Glomerular endothelial cell (primary cell): Measurements from ENCODE around the gene NDUFA11. TPM values are rescaled to one million over a fixed set of nuclear protein-coding genes. Genes with fewer than 3 reads are reported as not detected.

ENCODE experiments used
- DNase-seq: peaks from one replicate; pipeline ENCODE4 v3.0.0-alpha.2; 2011; ENCODE audit warnings: low read depth, low spot score; ENCODE audit errors: extremely low read depth
- total RNA-seq: library from RNA; depleted of rRNA; stranded (reverse); fragments of >200 nt; gene quantifications from 2 replicates; pipeline ENCODE4 v1.2.3, GENCODE V29; 2015

Gene NDUFA11
- total RNA-seq: 251 and 297 TPM in 2 replicates

DNA sequence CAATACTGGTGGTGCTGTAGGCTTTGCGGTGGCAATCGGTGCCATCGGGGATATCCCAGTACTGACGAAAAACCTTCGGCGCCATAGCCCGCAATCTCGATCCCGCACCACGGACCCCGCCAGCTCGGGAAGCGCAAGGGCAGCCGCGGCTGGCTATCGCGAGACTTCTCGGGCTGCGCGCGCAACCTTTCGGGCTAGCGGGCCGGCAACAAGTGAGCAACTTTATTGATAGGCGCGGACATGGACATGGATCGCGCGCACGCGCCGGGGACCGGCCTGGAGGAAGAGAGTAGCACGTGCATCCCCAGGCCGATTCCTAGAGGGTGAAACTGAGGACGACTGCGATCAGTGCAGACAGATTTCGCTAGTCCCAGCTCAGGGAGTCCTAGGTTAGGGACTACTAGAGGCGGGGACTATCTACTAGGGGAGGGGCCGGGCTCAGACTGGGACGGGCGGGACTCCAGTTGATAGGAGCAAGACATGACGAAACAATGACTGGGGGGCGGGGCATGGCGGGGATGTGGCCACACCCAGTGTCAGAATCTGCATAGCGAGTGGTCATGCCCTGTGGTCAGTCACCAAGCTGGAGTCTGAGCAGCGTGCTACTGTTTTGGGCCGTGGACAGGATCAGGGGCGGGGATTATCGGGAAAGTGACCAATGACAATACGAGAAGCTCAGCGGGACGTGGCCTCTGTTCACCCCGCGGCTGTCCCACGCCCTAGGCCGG is at the start of gene NDUFA11:
TSS of gene NDUFA11 (minus strand) at position 167 of the 728 bp plus-strand sequence. CDS start at position 85, 82 bp downstream.
- DNase-seq: no peak

DNA sequence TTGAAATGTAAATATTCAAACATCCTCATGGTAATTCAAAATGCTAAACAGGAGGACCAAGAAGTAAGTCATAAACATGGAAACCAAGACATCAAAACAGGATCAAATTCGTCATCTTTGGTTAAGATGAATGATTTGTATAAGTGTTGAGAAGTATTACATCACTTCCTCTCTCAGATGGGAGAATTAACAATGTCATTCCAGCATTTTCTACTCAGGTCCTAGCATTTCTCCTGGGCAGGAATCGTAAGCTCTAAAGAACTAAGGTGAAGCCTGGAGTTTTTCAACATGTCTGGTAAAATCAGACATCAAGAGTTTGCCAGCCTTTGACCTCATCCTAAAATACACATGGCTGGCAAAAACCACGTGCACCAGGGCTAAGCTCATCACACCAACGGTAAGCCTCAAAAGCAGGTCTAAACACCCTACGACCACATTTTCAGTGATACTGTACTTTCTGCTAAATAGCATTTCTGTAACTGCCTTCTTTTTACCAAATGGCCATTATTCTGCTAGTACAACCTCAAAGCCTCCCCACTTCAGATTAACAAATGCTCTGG is 49.5 kb upstream of the NDUFA11 start:
- DNase-seq: no peak

DNA sequence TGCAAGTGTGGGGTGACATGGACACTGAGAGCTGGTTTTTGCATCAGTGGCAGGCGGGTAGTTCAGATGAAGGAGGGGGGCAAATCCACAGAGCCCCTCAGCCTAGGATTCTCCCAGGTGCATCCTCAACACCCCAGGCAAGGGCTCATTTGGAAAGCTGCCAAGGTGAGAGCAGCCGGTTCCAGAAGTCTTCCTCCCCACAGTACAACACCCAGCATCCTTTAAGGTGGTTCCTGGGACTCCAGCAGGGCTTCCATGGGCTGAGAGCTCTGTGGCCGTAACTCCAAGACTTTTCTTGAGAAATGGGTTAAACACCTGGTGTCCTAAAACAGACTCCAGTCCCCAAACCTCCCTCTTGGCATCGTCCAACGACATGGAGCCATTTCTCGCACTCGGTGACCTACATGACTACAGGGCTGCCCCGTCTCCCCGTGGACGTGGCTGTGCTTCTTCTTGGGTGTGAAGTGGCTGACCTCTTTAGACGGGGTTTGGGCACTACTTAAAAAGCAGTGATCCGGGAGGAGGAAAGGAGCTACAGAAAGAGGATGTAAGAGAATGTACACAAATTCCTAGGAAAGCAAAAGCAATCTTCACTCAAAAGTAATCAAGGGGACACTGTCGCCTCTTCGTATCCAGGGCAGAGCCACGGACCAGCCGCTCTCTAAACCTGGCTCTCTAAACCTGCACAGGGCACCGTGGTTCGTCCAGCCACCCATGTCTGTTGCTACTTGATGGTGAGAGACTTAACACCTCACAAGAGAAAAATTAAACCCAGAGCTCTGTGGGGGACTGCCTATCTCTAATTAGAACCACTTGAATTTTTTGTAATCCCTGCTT is 48.8 kb upstream of the NDUFA11 start:
- DNase-seq: no peak

DNA sequence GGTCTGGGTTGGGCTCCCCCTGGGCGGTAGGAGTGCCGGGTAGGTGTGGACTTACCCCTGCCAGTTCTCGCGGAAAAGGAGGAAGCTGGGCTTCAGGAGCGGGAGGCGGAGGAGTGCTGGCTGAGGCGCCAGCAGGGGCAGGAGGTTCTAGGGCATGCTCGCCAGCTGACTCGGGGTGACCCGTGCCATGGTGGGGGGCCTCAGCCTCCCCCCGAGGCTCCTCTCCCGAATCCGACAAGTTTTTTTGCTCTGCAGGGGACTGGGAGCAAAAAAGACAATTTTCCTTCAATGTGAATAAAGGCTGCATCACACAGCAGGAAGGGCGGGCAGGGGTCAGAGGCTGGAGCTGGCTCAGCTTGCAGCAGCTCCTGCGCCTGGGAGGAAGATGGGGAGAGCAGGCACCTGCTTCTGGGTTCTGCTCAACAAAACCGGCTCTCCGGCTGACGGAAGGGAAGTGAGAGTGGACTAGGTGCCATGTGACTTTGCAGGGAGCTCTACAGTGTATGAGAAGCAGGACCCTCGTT is 47.8 kb upstream of the NDUFA11 start:
- DNase-seq: no peak

DNA sequence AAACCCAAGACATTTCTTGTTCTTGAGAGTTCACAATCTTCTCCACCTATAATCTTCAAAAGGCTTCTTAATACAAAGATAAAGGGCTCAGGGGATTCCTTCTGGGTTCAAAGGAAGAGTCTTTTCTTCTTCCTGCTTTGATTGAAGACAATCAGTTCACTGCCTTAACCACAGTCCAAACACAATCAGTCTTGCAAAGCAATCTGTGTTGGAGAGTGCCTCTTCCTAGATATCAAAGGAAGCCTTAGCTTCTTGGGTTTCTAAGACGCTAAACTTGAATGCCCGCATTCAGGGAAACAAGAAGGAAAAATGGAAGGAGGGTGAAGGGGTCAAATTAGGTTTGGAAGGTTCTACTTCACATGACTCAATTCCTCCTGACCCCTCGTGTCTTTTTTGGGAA is 47.2 kb upstream of the NDUFA11 start:
- no peak for DNase-seq

DNA sequence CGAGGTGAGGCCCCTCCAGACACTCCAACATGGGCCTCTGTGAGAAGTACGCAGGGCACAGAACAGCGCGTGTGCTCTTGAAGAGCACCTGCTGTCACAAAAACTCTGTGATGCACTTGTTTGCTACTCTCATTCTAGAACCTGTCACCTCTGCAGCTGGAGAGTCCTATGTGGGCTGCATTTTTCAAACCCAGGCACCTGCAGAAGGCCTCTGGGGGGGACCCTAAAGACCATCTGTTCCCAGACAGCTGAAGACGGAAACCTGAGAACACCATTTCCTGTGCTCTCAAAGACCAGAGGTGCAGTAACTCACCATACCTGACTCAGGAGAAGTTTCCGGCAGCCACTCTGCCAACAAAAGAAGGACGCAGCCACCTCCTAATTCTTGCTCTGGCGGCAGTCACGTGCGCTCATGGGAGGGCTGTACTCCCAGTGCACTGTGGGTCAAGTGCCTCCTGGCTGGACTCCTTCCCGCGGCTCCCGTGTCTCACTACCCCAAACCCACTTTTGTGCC is 46.3 kb upstream of the NDUFA11 start:
- DNase-seq: no peak

DNA sequence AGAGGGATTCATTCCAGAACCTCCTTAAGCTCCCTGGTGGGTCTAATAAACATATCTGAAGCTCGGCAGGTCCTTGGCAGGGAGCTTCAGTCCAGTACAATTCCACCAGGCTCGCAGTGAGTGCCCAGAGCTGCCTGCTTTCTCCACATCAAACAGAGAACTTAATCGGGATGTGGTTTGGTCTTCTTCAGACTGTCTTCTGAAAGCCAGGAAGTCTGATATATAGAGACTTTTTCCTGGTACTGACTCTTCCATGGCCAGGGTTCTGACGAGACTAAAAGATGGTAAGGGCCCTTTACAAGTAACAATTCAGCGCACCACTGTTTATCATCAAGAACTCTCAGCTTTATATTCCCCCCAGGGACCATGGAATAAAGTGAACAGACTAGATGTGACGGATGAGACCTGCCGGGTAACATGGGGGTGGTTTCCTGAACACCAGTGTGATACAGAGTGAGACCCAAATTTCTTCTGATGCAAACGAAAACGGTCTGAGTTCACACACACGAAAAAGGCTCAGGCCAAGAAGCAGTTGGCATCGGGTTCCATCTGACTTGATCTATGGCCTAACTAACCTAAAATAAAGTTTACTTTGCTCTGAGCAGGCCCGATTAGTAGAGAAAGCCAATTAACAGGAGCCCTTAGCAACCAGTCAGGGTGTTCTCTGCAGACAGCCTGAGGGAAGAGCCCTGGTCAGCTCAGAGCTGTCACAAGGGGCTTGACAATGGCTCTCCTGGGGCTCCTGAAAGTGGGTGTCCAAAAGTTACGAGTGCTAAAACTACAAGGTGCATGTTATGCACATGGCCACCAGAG is 45.4 kb upstream of the NDUFA11 start:
- no peak for DNase-seq

DNA sequence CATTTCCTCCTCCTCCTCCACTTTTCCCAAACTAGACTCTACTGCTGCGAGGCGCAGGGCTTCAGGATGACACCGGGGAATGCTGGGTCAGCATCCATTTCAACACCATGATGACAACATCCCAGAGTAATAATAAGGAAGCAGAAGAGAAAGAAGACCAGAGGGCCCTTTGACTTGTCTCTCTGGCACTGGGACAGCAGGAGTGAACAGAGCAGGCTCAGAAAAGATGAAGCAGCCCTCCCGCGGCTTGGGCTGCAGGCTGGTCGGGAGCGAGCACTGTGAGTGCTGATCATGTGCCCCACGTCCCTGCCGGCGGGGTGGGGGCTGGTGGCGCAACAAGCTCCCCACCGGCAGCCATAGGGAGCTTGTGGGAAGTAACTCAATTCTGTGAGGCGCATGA is 43.8 kb upstream of the NDUFA11 start:
- DNase-seq: no peak

DNA sequence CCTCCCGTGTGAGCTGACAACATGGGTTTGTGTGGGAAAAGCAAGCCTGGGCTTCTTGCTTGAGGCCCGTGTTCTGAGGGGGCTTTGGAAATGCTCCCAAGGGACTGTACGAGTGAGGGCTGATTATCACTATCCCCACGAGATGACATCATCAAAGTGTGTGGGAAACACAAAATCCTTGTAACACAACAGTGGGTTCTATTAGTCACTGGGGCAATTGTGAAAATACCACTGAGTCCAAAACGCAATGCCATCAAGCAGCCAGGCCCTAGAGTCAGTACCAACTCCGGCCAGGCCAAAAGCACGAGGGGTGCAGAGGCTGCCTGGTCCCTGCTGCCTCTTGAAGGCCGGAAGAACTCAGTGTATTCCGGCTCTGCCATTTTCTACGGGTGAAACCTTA is 40.0 kb upstream of the NDUFA11 start:
- DNase-seq: no peak

DNA sequence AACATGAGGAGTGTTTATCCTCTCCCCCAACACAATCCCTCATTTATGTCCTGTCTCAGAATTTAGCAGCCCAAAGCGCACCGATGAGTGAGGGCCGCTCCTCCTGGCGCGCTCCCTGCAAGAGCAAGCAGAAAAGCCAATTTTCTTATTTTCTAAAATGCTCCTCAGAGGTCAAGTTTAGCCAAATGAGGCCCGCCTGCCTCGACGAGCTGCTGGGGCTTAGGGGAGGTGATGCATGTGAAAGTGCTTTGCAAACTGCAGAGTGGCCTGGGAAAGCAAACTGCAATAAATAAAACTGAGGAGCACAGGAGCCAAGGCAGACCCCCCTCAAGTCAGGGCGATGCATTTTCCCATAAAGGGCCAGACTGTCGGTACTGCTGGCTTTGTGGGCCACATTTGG is 39.5 kb upstream of the NDUFA11 start:
- no peak for DNase-seq

DNA sequence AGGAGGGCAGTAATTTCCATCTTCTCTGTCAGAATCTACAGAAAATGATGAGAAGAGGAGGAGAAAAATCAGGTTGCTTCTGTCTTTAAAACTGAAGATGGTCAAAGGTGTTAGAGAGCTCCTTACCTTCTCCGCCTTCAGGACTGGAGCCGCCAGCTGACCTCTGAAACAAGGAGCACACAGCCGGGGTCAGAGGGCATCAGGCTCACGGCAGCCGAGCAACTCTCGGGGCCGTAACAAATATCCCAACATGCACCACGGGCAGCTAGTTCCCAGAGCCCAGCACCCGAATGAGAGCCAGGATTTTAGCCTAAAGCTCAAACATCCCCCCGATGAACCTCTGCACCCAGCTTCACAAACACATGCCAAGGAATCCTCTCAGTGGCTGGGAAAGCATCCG is 38.1 kb upstream of the NDUFA11 start:
- no peak for DNase-seq

DNA sequence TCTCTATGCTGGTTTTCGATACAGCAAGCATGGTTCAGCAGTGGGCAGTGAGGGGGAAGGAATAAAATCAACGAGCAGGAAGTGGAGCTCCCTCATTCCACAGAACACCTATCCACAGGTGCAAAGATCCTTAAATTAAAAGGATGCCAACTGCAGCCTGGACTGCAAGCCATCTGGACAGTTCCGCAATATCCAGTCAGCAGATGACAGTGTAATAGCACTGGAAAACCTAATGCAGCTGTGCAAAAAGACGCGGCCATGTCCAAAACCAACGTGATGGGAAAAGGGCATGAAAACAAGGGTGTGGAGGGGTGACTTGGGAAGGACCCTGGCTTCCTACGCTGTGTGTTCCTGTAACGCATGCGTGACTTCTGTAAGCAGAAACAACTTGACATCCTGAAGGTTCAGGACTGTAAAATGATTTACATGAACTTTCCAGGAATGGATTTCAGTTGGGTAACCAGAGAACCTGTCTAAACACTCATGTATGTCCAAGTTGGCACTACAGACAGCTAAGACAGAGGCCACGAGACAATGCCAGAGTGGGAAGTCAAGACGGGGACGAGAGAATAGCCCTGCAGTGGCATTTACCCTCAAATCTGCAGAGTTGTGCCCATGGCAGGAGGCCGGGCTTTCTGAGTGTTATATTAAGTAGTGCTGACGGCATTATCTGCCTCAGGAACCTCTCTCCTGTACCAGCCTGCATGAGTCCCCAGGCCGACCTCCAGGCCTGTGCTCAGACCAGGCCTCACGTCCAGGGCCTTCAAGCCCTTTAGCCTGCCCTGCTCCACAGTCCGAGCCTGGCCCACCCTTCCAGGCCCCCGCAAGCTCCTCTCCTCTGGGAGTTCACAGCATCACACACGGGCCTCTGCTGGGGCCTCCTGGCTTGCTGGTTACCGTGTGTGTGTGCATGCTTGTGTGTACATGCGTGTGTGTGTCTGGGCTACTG is 36.9 kb upstream of the NDUFA11 start:
- DNase-seq: no peak

DNA sequence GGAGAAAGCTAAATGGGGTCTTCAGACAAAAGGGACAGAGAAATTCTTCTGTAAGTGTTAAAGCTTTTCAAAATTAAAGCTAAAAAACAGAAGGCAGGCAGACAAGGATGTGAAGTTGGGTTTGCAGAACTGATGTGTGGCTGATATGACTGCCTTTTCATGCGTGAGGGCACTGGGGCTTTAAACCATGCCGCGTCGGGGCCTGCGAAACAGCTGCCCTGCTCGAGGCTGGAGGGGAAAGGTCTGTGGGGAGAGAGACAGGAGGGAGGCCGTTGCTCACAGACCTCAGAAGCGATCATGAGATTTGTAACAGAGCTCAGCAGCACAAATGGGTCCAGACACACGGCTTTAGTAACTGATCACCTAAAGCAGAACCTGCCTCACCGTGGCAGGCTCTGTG is 34.0 kb upstream of the NDUFA11 start:
- no peak for DNase-seq

DNA sequence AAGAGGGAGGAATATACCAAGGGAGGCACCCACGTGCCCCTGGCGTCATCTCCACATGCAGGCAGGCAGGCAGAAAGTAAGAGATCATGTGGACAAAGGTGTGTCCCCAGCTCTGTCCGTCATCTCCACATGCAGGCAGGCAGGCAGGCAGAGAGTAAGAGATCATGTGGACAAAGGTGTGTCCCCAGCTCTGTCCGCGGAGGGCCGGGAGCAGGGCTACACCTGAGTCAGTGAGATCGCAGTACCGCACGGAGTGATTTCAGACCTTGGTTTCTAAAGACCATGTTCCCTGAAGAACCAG is 32.7 kb upstream of the NDUFA11 start:
- DNase-seq: no peak

DNA sequence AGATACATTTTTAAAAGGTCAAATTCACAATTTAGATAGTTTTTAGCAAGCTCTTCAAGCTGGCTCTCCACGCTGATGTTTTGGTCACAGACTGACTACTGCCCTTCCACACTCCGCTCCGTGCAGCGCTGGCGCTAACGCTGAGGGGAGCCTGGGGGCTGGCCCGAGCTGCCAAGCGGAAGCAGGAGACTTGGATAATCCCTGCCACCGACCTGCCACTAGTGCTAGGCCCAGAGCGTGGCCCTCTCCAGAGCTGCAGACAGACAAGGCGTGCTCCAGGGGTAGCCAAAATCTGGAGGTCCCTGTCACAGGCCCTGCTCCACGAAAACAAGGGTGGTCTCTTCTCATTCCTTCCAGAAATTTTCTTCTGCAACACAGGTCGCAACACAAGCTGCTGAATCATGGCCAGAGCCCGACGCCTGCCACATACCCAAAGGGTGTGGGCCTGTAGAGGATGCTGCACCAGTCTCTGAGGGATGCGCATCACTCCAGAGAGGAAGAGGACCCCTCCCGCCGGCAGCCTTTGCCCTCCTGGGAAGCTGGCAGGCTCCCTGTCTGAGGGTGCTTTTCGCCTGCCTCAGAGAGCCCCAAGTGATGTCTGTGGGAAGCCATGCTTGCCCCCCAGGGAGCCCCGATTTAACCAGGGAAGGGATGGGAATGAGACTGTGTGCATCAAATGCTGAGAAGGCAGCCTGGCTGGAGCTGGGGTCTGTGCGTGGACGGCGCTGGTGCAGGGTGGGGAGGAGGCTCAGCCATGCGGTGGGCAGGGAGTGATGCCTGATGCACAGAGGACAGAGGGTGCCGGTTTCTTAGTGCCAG is 32.1 kb upstream of the NDUFA11 start:
- no peak for DNase-seq

DNA sequence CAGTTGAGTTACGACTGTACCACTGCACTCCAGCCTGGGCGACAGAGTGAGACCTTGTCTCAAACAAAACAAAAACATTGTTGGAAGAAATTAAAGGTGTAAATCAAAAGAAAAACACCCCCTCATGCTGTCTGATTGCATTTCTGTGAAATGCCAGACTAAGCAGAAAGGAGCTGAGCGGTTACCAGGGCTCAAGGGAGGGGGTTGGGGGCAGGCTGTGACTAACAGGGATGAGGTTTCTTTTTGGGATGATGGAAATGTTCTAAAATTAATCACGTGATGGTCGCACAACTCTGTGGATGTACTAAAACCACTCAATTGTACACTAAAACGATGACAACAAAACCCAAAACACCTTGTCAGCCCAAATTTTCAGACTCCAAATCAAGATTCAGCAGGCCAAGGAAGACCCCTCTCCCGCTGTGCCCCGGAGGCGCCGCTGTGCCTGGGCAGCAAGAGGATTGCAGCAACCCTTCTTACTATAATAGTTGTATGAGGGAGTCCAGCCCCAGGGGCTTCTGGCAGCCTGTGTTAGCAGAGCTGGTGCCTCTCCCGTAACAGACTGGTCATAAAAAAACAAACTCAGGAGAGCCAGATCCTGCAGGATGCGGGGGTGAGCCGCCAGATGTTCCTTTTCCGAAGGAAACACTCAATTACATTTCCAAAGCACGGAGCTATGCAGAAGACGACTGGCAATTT is 31.3 kb upstream of the NDUFA11 start:
- DNase-seq: no peak

DNA sequence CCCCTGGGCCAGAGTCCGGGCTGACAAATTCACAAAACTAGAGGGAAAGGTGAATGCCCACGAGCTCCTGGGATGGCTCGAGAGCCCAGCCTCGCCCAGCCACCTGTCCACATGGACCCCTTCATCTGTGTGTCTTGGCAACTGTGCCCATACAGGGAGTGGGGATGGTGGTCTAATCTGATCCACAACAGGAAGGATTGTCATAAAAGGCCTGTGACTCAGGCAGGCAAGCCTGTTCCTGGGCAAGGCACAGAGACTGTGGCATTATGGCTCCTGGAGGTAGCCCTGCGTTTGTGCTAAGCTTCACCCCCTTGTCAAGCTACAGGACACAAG is 30.4 kb upstream of the NDUFA11 start:
- no peak for DNase-seq

DNA sequence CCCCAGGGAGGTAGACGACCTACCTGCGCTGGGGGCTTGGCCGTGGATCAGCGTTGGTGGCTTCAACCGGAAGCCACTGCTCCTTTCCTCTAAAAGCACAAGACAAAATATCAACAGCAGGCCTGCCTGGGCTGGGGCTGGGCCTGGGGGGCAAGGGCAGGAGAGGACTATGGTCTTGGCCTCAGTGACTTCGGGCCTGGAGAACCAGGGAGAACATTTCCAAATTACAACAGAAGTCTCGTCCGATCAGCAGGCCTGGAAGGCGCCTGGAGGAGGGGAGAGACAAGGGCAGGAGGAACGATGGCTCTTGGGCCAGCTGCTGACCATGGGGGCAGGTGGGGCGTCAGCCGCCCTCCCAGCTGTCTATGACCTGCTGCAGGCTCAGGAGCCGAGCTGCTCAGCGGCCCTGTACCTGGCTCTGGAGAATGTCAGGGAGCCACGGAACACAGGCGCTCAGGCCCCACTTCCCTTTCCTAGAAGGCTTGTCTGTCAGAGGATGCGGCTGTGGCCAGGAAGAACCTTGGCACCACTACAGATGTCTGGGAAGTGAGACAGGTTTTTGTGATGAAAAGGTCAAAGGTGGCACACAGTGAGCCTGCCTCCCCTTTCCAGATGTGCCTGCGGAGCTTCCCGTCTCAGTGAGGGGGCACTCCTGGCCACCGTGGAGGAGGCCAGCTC is 29.9 kb upstream of the NDUFA11 start:
- DNase-seq: no peak
